Measurements from ENCODE around the gene SPAG7. TPM values are rescaled to one million over a fixed set of nuclear protein-coding genes. Genes with fewer than 3 reads are reported as not detected.

The SPAG7 gene, protein sequence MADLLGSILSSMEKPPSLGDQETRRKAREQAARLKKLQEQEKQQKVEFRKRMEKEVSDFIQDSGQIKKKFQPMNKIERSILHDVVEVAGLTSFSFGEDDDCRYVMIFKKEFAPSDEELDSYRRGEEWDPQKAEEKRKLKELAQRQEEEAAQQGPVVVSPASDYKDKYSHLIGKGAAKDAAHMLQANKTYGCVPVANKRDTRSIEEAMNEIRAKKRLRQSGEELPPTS
- 10 to 100 TPM; 50.5 to 56.4 TPM for total RNA-seq

DNA sequence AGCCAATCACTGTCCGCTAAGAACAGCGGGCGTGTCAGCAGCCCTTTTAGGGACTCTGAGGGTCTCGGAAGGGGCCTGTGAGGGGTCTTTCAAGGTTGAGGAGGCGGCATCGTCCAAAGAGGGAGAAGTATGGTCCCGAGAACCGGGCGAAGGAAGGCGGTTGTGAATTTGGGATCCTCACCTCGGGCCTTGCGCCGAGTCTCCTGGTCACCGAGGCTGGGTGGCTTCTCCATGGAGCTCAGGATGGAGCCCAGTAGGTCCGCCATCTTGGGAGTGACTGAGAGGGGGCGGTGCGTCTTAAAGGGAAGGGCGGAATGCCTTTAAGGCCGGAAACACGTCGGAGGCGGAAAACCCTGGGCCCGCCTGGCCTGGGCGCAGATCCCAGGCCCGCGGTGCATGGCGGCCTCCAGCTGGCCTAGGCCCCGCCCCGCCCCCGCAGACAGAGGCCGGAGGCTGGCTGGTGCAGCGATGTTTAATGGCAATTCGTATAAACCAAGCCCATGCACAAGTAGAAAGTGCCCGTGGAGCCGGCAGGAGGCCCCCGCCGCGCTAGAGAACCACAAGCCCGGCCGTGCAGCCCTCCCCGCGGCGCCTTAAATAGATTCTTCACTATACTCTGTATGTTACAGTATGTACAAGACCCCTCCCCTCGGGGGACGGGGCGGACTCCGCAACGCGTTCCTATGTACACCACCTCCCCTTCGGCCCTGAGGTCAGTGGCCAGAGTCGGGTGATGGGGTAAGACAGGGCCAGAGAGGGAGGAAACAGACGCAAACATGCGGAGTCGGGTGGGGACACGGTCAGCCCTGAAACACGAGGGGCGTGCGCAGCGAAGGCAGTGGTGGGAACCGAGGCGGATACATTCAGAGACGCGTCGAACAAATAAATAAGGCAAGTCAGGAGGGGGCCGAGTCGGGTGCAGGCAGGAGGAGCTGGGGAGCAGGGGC is at the start of gene SPAG7:
Gene SPAG7, minus strand, starts transcription at position 279 of the 947 bp plus-strand sequence. Its CDS starts 13 bp downstream, at position 266.

DNA sequence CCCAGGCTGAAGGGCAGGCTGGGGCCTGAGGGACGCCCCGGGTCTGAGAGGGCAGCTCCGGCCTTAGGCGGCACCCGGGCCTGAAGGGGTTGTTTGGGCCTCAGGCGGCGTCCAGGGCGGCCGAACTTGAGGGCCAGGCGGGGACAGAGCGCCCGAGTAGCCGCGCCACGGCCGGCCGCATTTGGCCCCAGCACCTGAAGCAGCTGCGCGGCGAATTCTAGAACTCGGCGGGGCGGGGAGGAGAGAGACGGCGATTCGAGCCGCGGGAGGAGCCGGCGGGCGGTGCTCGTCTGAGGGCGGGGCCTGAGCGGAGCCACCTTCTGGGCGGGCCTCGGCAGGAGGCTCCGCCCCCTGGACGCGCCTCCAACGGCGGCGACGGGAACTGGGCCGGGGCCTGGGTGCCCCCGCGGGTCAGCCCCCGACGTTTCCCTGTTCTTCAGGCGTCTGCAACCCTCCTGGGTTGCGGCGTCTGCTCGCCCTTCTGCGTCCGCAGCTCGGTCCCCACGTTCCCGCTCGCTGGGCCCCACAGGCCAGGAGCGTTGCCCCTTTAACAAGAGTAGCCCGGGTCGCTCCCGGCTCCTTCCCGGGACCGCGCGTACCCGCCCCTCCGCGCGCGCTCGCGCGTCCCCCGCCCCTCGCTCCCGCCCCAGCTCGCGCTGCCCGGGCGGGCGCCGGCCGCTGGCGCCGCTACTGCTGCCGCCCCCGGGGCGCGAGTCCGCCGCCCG is 29.8 kb upstream of the SPAG7 start, which contains the start of the genes INCA1 and KIF1C:
Gene INCA1, minus strand, starts transcription at position 221 of the 725 bp plus-strand sequence. CDS start 3,085 bp downstream, outside the sequence.
Gene KIF1C, plus strand, starts transcription at position 649 of the 725 bp plus-strand sequence. CDS start 2,297 bp downstream, outside the sequence.

DNA sequence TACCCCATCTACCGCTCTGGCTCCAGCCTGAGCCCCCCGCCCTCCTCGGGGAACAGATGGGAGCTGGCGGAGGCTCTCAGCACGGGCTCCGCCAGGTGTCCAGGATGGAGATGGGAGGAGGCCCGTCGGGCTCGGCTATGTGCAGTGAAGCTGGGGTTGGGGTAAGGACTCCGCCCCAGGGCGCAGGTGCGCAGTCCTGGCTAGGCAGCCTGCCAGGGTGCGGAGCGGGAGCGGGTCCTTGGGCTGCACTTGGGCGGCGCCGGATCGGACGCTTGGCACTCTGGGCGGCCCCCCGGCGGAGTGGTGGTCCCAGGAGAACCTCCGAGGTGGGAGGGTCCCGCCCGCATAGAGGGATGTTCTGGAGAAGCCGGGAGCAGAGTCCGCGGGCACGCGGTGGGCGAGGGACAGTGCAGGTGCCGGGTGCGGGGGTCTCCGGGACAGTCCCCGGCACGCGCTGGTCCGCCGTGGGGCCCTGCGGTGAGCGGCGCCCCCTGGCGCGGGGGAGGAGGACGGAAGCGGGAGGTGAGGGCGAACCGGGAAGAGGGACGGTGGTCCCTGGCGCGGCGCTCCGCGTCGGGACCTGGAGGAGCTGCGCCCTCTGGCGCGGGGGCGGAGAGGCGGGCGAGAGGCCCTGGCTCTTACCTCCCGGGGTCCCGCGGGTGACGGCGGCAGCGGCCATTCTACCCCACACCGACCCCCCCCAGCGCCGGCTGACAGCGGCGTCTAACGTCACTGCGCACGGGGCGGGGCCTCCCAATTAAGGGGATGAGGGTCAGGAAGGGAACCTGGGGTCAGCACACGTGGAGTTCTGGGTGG is 19.5 kb upstream of the SPAG7 start, which contains the start of gene CAMTA2:
Gene CAMTA2, minus strand, starts transcription at position 725 of the 816 bp plus-strand sequence. CDS start 1,453 bp downstream, outside the sequence.

DNA sequence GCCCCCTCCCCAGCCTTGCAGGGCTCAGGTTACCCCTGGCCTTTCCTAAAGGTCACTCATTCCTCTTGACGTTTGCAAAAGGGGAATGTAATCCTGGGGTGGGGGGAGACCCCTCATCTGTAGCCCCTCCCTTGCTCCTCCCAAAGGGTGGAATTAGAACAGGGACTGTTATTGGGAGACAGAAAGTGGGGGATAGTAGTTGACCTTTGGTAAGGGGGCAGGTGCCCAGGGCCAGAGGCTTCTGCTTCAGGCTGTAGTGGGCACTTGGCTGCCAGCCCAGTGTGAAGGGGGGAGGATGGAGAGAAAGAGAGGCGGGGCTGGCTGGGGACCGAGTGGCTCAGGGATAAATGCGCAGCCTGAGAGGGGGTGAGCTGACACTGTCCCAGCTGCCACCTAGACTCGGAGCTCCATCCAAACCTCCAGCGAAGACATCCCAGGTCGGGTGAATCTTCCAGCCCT is 16.8 kb downstream of the SPAG7 start, which contains the start of gene ENO3:
Gene ENO3, plus strand, starts transcription at position 374 of the 459 bp plus-strand sequence. CDS start 711 bp downstream, outside the sequence.

DNA sequence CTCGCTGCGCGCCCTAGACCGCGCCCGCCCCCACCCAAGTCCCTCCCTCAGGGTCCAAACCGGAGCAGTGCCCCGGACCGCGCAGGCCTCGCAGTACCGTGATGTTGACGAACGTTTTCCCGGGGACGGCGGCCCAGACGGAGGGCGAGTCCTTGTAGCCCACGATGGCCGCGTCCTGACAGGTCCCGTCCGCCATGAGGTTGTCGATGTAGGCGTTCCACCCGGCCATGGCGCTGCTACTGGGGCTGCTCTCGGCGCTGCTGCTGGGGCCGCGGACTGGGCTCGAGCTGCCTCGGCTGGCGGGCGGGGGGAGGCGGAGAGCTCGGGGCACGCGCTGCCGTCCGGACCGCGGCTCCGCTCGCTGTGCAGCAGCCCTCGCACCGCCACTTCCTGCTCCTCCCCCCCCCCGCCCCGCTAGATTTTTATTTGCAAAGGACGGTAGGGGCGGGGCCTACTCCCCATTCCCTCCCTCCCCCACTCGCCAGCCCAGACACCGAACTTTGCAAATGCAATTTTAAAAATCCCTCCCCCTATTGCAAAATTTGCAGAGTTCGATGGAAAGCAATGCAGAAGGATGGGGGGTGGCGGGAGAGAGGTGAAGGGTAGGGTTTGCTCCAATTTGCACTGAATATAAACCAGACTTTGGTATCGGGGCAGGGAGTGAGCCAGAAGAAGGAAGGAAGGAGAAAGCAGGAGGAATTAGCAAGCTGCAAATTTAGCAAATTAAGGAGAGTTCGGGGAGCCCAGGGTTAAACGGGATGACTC is 19.3 kb downstream of the SPAG7 start, which contains the start of gene PFN1:
Gene PFN1, minus strand, starts transcription at position 365 of the 765 bp plus-strand sequence. Its CDS starts 136 bp downstream, at position 229.

DNA sequence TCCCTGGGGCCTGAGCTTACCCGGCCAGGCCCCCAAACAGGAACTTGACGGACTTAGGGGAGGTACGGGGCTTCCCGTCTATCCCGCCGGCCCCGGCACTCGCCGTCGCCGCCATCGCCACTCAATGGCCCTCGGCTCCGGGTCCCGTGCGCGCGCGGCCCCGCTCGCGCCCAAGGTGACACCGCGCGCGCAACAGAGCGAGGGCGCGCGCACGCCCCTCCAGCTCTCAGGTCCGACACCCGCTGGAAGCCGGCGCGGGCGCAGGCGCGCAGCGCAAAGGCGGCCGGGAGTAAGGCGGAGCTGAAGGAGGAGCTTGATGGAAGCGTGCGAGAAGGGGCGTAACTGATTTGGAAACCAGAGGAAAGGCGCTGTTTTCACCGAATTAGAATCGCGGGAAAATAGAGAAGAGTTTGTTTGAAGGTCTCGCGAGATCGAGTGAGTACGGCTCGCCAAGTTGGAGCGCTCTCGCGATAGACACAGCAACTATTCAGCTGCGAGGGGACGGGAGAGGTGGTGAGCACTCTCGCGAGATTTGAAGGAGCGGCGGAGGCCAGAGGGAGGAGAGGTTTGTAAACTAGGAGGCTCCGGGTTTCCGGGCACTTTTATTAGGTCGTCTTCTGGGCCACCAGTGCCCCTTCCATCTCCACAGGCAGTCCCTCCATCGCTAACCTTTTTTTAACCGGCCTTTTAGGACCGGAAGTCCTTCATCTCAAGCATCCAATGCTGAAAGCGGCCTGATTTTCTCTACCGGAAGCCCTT is 27.6 kb downstream of the SPAG7 start, which contains the start of the genes RNF167 and SLC25A11:
Gene RNF167, plus strand, starts transcription at position 473 of the 759 bp plus-strand sequence. CDS start 642 bp downstream, outside the sequence.
Gene SLC25A11, minus strand, starts transcription at position 251 of the 759 bp plus-strand sequence. Its CDS starts 136 bp downstream, at position 115.

DNA sequence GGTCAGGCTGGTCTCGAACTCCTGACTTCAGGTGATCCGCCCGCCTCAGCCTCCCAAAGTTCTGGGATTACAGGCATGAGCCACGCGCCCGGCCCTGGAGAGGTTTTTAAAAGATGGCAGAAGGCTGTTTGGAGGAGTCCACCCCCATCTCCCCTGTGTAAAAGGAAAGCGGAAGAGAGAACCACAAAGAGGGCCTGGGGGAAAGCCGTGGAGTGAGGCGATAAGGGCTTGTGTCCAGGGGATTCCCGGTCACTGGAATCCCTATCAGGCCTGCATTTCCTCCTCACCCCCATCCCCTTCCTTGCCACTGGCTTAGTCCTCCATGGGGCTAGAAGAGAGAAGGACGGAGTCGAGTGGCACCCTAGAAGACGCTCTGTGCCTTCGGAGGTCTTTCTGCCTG is 35.7 kb downstream of the SPAG7 start, which contains the start of gene GP1BA:
Gene GP1BA, plus strand, starts transcription at position 315 of the 400 bp plus-strand sequence. CDS start 328 bp downstream, outside the sequence.

Small RNA genes within 50 kb of the gene (microRNA-seq; reads per million reads assigned to microRNA genes)
- gene MIR6864 (ENCODE audit: borderline microRNAs expressed, borderline replicate concordance) (not detected), gene MIR6865 (ENCODE audit: borderline microRNAs expressed, borderline replicate concordance) (not detected)

Other genes with a start within 250 kb of the SPAG7 start
- gene MED11, start 236.4 kb downstream of the SPAG7 start, total RNA-seq: 10 to 100 TPM; 24.6 to 27.4 TPM
- under 1 TPM; 0.19 to 0.25 TPM for gene ZMYND15, start 228.0 kb downstream of the SPAG7 start, total RNA-seq
- 1 to 10 TPM; 1.6 TPM for gene CXCL16, start 227.9 kb downstream of the SPAG7 start, total RNA-seq
- not detected for gene TM4SF5, start 195.9 kb downstream of the SPAG7 start, total RNA-seq
- not detected for gene VMO1, start 181.5 kb downstream of the SPAG7 start, total RNA-seq
- gene GLTPD2, start 178.9 kb downstream of the SPAG7 start, total RNA-seq: not detected
- 10 to 100 TPM; 94.7 to 95.7 TPM for gene PSMB6, start 171.7 kb downstream of the SPAG7 start, total RNA-seq
- gene PLD2, start 160.7 kb downstream of the SPAG7 start, total RNA-seq: 10 to 100 TPM; 17.9 to 21.9 TPM
- gene MINK1, start 134.5 kb downstream of the SPAG7 start, total RNA-seq: 100 to 1,000 TPM; 102 to 112 TPM
- under 1 TPM; 0.48 to 0.68 TPM for gene C17orf107, start 68.3 kb downstream of the SPAG7 start, total RNA-seq
- under 1 TPM in 1 of 2 experiments, not detected in 1; 0.23 TPM for gene CHRNE, start 64.7 kb downstream of the SPAG7 start, total RNA-seq
- gene GP1BA, start 35.5 kb downstream of the SPAG7 start, total RNA-seq: not detected
- 10 to 100 TPM; 62.3 to 64.3 TPM for gene SLC25A11, start 27.8 kb downstream of the SPAG7 start, total RNA-seq
- gene RNF167, start 27.5 kb downstream of the SPAG7 start, total RNA-seq: 100 to 1,000 TPM; 191 TPM
- gene PFN1, start 19.3 kb downstream of the SPAG7 start, total RNA-seq: 1,000 to 10,000 TPM; 2,036 to 2,067 TPM
- gene ENO3, start 16.7 kb downstream of the SPAG7 start, total RNA-seq: 10 to 100 TPM; 43.9 to 56.2 TPM
- 10 to 100 TPM; 54.4 to 58.6 TPM for gene CAMTA2, start 19.9 kb upstream of the SPAG7 start, total RNA-seq
- under 1 TPM; 0.15 to 0.26 TPM for gene INCA1, start 29.7 kb upstream of the SPAG7 start, total RNA-seq
- 10 to 100 TPM; 35.2 to 36.6 TPM for gene KIF1C, start 30.1 kb upstream of the SPAG7 start, total RNA-seq
- under 1 TPM; 0.51 to 0.58 TPM for gene SLC52A1, start 67.6 kb upstream of the SPAG7 start, total RNA-seq
- gene ZFP3, start 110.7 kb upstream of the SPAG7 start, total RNA-seq: 1 to 10 TPM; 7.0 to 7.5 TPM
- 10 to 100 TPM in 1 of 2 experiments, 1 to 10 TPM in 1; 9.2 to 11.0 TPM for gene ZNF232, start 144.1 kb upstream of the SPAG7 start, total RNA-seq
- under 1 TPM; 0.08 to 0.10 TPM for gene USP6, start 148.2 kb upstream of the SPAG7 start, total RNA-seq
- gene ZNF594, start 224.1 kb upstream of the SPAG7 start, total RNA-seq: 10 to 100 TPM; 12.7 TPM